UCSD-AML1 (cell line): ENCODE measurements around the gene ACSL1.

ENCODE experiments used
- DNase-seq: peaks from one replicate; lab custom pipeline; 2025; ENCODE audit not compliant: unreplicated experiment; lab: John Stamatoyannopoulos, UW

Gene ACSL1

GRCh38 chr4:184728858-184729257, 96.9 kb downstream of the ACSL1 start:
- no peak for DNase-seq

DNA sequence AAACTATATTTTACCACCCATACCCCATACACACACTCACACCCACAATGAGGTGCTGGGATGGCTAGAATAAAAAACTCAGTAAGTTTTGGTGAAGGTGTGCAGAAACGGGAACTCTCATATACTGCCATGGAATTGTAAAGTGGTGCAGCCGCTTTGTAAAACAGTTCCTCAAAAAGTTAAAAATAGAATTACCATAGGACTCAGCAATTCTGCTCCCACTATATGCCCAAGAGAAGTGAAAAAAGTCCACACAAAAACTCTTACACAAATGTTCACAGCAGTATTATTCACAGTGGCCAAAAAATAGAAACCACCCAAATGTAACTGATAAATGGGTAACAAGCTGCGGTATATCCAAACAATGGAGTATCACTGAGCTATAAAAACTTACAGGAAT, 98.3 kb downstream of the ACSL1 start:
- DNase-seq: no peak

GRCh38 chr4:184722798-184723197, 103.0 kb downstream of the ACSL1 start:
- no peak for DNase-seq

- no peak for DNase-seq
These were observed 104.5 kb downstream of the ACSL1 start for GRCh38 chr4:184721254-184721653.

DNA sequence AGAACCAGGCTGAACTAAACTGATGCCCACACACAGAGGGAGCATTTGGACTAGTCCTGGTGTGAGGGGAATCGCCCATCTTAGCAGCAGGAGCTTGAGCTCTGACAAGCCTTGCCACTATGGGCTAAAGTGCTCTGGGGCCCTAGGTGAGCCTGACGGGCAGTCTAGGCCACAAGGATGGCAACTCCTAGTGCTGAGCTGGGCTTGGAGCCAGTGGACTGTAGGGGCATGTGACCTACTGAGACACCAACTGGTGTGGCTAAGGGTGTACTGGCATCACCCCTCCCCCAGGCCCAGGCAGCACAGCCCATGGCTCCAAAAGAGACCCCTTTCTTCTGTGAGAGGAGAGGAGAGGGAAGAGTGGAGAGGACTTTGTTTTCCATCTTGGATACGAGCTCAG, 106.4 kb downstream of the ACSL1 start:
- no peak for DNase-seq

DNA sequence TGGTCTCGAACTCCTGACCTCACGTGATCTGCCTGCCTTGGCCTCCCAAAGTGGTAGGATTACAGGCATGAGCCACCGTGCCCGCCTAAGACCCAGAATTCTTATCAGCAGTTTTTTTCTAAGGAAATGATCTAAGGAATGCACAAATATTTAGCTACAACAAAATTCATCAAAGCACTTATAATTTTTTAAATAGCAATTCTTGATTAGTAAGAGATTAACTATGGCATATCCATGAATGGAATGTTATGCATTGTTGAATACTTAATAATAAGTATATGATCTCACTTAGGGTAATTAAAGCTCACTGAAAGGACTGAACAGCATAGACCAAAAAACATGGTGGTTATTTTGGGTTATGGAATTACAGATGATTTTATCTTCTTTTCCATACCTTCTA, 110.2 kb downstream of the ACSL1 start:
- no peak for DNase-seq

DNA sequence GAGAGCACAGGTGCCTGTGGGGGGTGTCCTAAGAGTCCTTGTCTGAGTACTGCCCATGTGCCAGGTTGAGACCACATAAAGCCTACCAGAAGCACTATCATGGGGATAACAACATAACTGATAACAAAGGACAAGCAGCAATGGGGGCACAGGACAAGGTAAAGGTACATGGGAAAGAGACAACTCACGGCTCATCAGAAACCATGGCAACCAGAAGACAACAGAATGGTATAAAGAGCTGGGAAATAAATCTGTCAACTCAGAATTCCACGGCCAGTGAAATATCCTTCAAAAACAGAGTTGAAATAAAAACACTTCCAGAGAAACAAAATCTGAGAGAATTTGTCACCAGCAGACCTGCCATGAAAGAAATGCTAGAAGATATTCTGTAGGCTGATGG, 111.9 kb downstream of the ACSL1 start:
- DNase-seq: no peak

DNA sequence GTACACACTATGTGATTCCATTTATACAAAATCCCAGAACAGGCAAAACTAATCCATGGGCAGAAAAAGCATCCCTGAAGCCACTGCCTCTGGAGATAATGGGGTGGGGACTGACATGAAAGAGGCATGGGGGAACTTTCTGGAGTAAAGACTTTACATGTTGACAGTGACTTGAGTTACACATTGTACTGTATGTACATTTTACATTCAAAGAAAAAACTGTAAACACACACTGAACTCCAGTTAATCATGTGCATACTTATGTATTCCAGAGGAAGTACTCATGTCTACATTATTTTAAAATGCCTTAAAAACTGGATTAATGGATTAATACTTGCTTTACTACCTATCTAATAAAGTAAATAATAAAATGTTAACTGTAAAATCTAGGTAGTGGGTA, 113.4 kb downstream of the ACSL1 start:
- no peak for DNase-seq

GRCh38 chr4:184706453-184706852, 119.3 kb downstream of the ACSL1 start:
- no peak for DNase-seq

DNA sequence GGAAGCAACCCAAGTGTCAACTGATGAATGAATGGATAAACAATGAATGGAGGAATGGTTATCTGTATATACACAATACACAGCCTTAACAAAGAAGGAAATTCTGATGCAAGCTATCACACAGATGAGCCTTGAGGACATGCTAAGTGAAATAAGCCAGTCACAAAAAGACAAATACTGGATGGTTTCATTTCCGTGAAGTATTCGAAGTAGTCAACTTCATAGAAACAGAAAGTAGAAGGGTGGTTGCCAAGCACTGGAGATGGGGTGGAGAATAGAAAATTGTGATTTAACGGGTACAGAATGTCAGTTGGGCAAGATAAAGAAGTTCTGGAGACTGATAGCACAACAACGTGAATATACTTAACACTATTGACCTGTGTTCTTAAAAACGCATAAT, 120.1 kb downstream of the ACSL1 start:
- no peak for DNase-seq
